Stimulated activated naive CD8-positive, alpha-beta T cell treated with anti-CD3 and anti-CD28 coated beads, Interleukin-15, Interleukin-2, amounts not matched to agents 100 ng/mL and 50 ng/mL, for 24 hours (primary cell): ENCODE results near the gene ZCCHC2.

Experiments used
- H3K27ac Mint-ChIP-seq: one replicate; pipeline ENCODE4 v1.8.0; 2021; ENCODE audit warnings: mild to moderate bottlenecking, mixed read lengths
- H3K27me3 Mint-ChIP-seq: one replicate; pipeline ENCODE4 v1.8.0; 2021; ENCODE audit warnings: mixed read lengths
- H3K36me3 Mint-ChIP-seq: one replicate; pipeline ENCODE4 v1.8.0; 2021; ENCODE audit warnings: low read depth, mixed read lengths
- H3K4me1 Mint-ChIP-seq: one replicate; pipeline ENCODE4 v1.8.0; 2021; ENCODE audit warnings: low read depth, mixed read lengths
- H3K4me3 Mint-ChIP-seq: one replicate; pipeline ENCODE4 v1.8.0; 2021; ENCODE audit warnings: mild to moderate bottlenecking, mixed read lengths
- H3K9me3 Mint-ChIP-seq: one replicate; pipeline ENCODE4 v1.8.0; 2021; ENCODE audit warnings: mixed read lengths

ZCCHC2 gene

DNA sequence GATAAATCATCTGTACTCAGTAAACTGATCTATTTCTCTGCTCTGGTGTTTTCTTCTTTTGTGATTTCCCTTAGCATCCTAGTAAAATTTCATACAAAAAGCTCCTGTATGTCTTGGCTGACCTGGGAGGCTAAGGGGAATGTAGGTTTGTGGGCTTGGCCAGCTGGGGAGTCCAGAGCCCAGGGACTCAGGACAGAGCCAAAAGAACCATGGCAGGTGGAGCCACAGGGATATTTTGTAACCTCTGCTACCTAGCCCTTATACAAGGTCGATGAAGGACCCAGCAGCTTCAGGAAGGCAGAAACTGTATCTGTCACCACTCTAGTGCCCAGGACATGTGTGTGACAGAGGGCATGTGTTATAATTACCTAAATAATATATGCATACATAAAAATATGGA is 22.7 kb upstream of the ZCCHC2 start:
- H3K9me3 Mint-ChIP-seq = no peaks in the 10 kb centered on the region
- H3K36me3 Mint-ChIP-seq = peaks cover 3% of the 10 kb centered on the region
- H3K27me3 Mint-ChIP-seq = peaks cover 3% of the 10 kb centered on the region
- H3K27ac Mint-ChIP-seq = no peak overlapping the region
- H3K4me3 Mint-ChIP-seq = no peak overlapping the region
- H3K4me1 Mint-ChIP-seq = peaks cover 7% of the 10 kb centered on the region

DNA sequence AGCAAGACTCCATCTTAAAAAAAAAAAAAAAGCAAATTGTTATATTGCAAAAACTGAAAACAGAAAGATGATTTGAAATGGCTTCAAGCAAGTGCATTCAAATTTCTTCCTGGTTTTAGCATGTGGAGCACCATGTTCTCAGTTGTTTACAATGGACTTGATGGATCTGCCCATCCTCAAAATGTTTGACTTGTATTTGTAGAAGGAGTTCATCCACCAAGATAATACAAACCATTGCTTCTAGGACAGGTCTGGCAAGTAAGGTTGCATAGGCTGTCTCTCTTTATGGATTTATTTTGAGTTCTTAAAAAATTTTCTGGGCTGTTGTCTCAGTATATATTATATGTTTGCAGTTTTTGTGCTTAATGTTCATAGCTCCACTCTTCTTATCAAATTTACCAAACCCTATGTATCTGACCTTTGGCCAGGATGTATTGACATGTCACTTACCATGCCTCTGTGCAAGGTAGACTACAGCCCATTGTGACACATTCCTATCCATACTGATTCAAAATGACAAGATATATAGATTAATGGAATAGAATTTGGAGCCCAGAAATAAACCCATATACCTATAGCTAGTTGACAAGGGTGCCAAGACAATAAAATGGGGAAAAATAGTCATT is 21.7 kb upstream of the ZCCHC2 start:
- peaks cover 3% of the 10 kb centered on the region for H3K36me3 Mint-ChIP-seq
- peaks cover 3% of the 10 kb centered on the region for H3K27me3 Mint-ChIP-seq
- no peak overlapping the region for H3K4me3 Mint-ChIP-seq
- no peaks in the 10 kb centered on the region for H3K9me3 Mint-ChIP-seq
- no peak overlapping the region for H3K27ac Mint-ChIP-seq
- peaks cover 15% of the 10 kb centered on the region for H3K4me1 Mint-ChIP-seq

DNA sequence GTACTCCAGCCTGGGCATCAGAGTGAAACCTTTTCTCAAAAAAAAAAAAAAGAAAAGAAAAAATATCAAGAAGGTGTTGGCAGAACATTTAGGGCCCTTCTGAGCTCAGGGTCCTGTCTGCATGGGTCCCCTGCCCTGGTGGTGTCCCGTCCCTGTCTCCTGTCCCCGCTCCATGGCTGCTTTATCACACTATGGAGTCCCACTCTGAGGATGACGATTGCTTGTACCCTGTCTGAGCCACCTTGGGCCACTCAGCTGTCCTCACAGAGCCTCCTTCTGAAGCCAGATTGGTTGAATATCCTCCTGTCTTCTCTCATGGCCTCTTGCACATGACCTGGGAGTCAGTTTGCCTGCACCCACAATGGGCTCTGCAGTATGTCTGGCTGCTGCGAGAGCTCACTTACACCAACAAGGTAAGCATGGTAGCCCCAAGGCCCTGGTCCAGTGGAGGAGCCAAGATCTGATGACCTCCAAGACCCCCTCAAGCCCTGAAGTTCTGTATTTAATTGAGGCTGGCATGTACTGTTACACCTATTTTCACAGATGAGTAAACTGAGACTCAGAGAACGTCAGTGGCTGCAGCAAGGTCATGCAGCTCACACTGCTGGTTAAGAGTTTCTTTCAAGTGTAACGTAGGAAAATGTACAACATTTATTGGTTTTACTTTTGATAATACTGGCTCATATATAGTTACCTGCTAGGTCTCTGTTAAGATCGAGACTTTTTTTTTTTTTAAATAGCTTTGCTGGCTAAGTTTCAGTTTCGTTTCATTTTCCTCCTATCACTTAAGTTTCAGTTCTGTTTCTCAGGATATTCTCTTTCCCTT is 16.9 kb upstream of the ZCCHC2 start:
- peaks cover 3% of the 10 kb centered on the region for H3K36me3 Mint-ChIP-seq
- peaks cover 7% of the 10 kb centered on the region for H3K9me3 Mint-ChIP-seq
- H3K27me3 Mint-ChIP-seq = no peaks in the 10 kb centered on the region
- peaks cover 26% of the 10 kb centered on the region for H3K4me1 Mint-ChIP-seq
- H3K4me3 Mint-ChIP-seq = peak overlapping the region; percentile 76
- H3K27ac Mint-ChIP-seq = peak overlapping the region; percentile 94

DNA sequence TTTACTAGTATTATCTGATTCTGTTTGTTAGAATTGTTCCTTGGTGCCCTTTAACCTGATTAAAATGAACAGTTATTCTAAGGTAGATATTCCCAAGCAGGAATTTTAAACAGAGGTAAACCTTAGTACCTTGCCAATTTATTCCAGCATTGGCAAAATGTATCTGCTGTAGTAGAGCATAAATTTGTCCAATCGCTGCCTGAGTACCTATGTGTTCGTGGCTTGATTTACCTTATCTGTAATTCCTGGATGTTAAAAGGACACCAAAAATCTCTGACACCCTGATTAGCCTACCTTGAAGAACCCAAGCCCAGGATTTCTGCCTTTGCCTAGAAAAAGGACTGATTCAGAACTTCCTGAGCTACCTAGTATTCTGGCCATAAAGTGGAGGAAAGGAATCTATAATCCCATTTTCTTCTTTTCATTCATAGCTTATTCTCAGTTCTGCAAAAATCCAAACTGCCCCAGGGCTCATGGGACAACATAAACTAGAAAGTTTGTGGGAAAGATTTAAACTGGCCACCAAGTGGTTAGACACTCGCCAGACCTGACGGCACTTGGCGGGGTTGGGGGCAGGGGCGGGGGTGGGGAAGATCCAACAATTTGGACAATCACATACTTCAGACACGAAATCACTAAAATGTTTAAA is 16.2 kb upstream of the ZCCHC2 start:
- Mint-ChIP-seq H3K4me1 (peaks cover 26% of the 10 kb centered on the region), H3K27me3 (no peaks in the 10 kb centered on the region), H3K36me3 (peaks cover 6% of the 10 kb centered on the region), H3K9me3 (peaks cover 11% of the 10 kb centered on the region), H3K27ac (peak overlapping the region; percentile 94), H3K4me3 (peak overlapping the region; percentile 76)

DNA sequence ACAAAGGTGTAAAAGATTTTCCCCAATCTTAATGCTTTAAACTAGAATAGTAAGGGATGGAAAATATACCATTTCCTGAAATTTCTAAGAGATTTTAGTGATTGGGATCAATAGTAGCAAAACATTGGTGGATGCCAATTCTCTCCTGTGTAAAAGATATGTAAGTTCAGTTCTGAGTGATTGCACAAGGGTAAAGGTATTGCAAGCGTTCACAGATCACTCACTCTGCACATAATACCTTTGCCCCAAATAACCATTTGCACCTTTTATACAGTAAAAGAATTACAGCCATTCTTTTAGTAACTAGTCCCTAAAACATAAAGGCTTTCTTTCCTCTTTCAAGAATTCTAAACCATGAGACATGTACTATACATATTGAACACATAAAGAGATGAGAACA is 13.0 kb upstream of the ZCCHC2 start:
- Mint-ChIP-seq H3K36me3 (peaks cover 20% of the 10 kb centered on the region), H3K27me3 (no peaks in the 10 kb centered on the region), H3K4me1 (peaks cover 23% of the 10 kb centered on the region)

DNA sequence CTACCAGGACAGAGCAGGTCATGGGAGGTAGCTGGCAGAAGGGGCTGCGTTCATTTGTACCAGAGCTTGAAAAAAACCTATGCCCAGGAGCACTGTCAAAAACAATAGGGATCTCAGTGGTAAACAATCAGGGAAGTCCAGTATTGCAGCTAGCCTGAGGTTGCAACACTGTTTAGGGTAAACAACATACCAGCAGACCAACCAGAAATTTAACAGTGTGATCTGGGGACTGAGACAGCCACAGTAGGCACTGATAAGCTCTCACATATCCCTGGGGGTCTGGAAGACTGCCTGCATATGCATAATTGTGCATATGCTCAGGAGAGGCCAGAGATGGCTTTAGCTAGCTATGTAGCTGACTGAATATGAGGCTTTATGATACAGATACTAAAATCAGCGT is 12.0 kb upstream of the ZCCHC2 start:
- H3K4me1 Mint-ChIP-seq = peaks cover 14% of the 10 kb centered on the region
- H3K36me3 Mint-ChIP-seq = peaks cover 20% of the 10 kb centered on the region
- no peak overlapping the region for H3K4me3 Mint-ChIP-seq
- no peaks in the 10 kb centered on the region for H3K27me3 Mint-ChIP-seq
- no peak overlapping the region for H3K27ac Mint-ChIP-seq
- H3K9me3 Mint-ChIP-seq = peaks cover 41% of the 10 kb centered on the region

More for the DNA sequence above, 13.0 kb upstream of the ZCCHC2 start:
- Mint-ChIP-seq H3K4me3 (no peak overlapping the region), H3K27ac (no peak overlapping the region), H3K9me3 (peaks cover 40% of the 10 kb centered on the region)

DNA sequence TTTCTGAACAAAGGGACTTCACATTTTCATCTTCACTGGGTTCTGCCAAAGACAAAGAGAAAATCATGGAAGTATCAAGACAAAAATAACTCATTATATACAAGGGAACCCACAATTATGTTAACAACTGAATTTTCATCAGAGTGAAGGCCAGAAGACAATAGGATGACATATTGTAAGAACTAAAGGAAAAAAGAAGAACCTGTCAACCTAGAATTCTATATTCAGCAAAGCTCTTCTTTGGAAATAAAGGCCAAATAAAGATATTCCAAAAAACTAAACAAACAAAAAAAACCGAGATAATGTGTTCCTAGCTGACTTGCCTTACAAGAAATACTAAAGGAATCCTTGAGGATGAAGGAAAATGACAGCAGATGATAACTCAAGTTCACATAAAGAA is 10.3 kb upstream of the ZCCHC2 start:
- H3K9me3 Mint-ChIP-seq = peaks cover 41% of the 10 kb centered on the region
- peaks cover 20% of the 10 kb centered on the region for H3K36me3 Mint-ChIP-seq
- H3K27ac Mint-ChIP-seq = no peak overlapping the region
- H3K4me1 Mint-ChIP-seq = no peaks in the 10 kb centered on the region
- H3K27me3 Mint-ChIP-seq = no peaks in the 10 kb centered on the region
- no peak overlapping the region for H3K4me3 Mint-ChIP-seq

DNA sequence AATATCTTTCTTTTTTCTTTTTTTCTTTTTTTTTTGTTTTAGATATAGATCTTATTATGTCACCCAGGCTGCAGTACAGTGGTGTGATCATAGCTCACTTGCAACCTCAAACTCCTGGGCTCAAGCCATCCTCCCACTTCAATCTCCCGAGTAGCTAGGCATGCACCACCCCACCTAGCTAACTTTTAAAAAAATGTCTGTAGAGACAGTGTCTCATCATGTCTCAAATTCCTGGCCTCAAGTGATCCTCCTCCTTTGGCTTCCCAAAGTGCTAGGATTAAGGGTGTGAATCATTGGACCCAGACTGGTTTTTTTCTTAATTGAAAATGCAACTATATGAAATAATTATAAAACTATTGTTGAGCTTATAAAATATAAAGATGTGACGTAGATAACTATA is 9.8 kb upstream of the ZCCHC2 start:
- Mint-ChIP-seq H3K4me3 (no peak overlapping the region), H3K27ac (no peak overlapping the region), H3K4me1 (no peaks in the 10 kb centered on the region), H3K9me3 (peaks cover 41% of the 10 kb centered on the region), H3K36me3 (peaks cover 20% of the 10 kb centered on the region), H3K27me3 (no peaks in the 10 kb centered on the region)

DNA sequence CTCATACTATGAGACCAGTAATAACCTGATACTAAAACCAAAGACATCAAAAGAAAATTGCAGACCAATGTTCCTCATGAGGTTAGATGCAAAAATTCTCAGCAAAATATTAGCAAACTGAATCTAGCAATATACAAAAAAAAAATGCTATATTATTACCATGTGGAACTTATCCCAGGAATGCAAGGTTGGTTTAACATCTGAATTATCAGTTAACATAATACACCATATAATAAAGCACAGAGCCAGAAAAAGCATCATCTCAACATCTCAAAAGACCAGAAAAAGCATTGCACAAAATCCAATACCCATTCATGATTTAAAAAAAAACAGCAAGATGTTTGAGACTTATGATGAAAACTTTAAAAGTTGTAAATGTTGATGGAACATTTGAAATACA is 8.3 kb upstream of the ZCCHC2 start:
- H3K9me3 Mint-ChIP-seq = peaks cover 41% of the 10 kb centered on the region
- H3K4me3 Mint-ChIP-seq = no peak overlapping the region
- no peaks in the 10 kb centered on the region for H3K27me3 Mint-ChIP-seq
- H3K27ac Mint-ChIP-seq = no peak overlapping the region
- H3K4me1 Mint-ChIP-seq = no peaks in the 10 kb centered on the region
- H3K36me3 Mint-ChIP-seq = peaks cover 23% of the 10 kb centered on the region

DNA sequence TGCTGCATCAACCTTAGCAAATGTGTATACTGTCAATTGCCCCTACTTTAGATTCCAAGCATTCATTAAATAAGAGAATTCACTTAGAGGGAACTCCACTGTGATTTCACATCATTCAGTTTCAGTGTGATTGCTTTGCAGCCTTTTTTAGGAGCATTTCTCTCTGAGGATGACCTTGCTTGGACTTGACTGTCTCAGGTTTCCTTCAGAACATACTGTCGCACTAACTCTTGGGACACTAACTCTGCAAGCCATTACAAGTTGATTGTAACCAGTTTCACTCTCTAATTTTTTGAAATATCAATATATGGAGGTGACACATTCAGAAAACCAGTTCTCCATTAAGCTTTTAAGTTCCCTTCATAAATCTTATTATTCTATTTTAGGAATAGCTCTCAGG is 6.6 kb upstream of the ZCCHC2 start:
- Mint-ChIP-seq H3K36me3 (peaks cover 23% of the 10 kb centered on the region), H3K4me1 (peaks cover 4% of the 10 kb centered on the region), H3K27me3 (no peaks in the 10 kb centered on the region)

DNA sequence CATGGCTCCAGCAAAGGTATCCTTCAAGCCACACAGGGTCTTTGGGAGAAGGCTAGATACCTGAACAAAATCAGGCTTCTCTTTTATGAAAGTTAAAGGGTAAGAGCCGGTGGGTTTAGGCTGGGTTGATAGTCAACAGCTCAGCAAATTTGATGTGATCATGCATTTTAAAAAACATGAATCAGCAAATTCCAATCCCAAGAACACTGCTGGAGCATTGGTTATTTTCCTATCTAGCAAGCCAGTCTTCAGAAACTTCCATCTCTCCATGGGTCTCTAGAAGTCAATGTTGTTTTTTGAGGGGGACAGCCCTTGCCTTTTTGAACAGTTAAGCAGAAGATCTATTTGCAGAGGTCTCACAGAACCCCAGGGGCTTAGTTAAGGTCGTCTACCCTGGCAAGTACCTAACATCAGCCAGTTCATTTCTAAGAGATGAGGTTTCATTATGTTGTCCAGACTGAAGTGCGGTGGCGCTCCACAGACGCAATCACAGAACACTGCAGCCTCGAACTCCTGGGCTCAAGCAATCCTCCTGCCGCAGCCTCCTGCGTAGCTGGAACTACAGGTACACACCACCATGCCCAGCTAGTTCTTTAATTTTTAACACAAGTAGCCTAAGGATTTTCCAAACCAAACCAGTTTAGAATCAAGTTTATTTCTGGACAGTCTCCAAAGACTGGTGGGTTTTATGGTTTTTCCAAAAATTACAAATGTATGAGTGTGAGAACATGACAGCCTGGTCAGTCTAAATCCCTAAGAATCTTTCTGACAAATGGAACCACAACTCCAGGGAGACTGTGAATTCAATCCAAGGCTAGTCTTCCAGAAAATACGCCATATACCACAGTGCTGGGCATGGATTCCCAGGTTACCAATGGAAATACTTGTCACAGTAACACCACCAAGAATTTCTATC is 4.1 kb upstream of the ZCCHC2 start:
- peaks cover 8% of the 10 kb centered on the region for H3K36me3 Mint-ChIP-seq

More for the DNA sequence above, 6.6 kb upstream of the ZCCHC2 start:
- Mint-ChIP-seq H3K4me3 (no peak overlapping the region), H3K9me3 (peaks cover 33% of the 10 kb centered on the region), H3K27ac (no peak overlapping the region)

DNA sequence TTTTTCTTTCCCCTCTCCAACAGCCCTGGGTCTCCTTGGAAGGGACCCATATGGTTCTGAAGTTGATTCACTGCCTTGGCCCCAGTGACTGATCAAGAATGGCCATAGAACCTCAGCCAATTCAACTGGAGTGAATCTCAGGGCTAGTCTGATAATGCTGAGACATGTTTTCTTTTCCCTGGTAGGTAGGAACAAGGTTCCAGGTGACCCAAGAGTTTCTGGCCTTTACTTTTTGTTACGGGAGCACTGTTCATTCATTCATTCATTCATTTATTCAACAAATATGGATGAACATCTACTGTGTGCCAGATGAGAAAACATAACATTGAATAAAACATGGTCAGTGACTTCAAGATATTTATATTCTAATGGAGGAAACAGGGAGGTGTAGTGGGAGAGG is 3.1 kb upstream of the ZCCHC2 start:
- Mint-ChIP-seq H3K27ac (no peak overlapping the region), H3K27me3 (no peaks in the 10 kb centered on the region), H3K9me3 (peaks cover 2% of the 10 kb centered on the region), H3K4me1 (peaks cover 13% of the 10 kb centered on the region), H3K4me3 (no peak overlapping the region), H3K36me3 (peaks cover 3% of the 10 kb centered on the region)

More for the DNA sequence above, 4.1 kb upstream of the ZCCHC2 start:
- H3K27me3 Mint-ChIP-seq = no peaks in the 10 kb centered on the region
- H3K4me3 Mint-ChIP-seq = no peak overlapping the region
- H3K9me3 Mint-ChIP-seq = peaks cover 12% of the 10 kb centered on the region
- no peak overlapping the region for H3K27ac Mint-ChIP-seq
- H3K4me1 Mint-ChIP-seq = peaks cover 13% of the 10 kb centered on the region

DNA sequence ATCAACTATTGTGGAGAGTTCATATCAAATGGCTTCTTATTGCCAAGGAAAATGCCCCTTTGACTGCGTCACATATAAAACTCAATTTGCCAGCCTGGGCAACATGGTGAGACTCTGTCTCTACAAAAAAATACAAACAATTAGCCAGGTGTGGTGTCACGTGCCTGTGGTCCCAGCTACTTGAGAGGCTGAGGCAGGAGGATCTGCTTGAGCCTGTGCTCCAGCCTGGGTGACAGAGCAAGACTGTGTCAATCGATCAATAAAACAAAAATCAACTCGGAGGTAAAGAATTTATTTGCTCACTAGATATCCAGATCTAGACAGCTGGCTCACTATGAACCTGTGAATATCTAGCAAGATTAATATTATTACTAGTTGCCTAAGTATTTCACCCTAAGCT is 1.7 kb upstream of the ZCCHC2 start:
- Mint-ChIP-seq H3K36me3 (peaks cover 17% of the 10 kb centered on the region), H3K9me3 (no peaks in the 10 kb centered on the region), H3K4me1 (peaks cover 24% of the 10 kb centered on the region), H3K27ac (no peak overlapping the region), H3K27me3 (no peaks in the 10 kb centered on the region), H3K4me3 (peak overlapping the region; percentile 93)

DNA sequence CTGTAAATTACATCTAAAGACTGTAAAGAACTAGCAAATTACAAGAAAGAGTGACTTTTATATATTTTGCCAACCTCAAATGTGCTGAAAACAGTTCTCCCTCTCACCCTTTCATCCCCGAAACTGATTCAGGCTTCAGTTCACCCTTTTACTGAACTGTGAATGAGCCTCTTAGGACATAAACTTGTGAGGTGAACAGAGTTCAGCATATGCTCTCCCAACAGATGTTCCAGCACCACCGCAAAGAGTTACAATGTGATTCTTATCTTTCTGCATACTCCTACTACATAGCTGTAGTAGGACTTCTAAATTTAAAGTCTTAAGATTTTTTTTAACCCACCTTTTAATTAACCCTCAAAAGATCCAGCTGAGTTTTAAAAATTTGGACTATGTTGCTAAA is 1.2 kb upstream of the ZCCHC2 start:
- H3K4me1 Mint-ChIP-seq = peaks cover 24% of the 10 kb centered on the region
- peaks cover 17% of the 10 kb centered on the region for H3K36me3 Mint-ChIP-seq
- peak overlapping the region; percentile 80 for H3K27ac Mint-ChIP-seq
- H3K9me3 Mint-ChIP-seq = no peaks in the 10 kb centered on the region
- H3K4me3 Mint-ChIP-seq = peak overlapping the region; percentile 93
- H3K27me3 Mint-ChIP-seq = no peaks in the 10 kb centered on the region
